GM19025 (cell line): ENCODE measurements around the gene TRMT6.

Source experiments
- ATAC-seq: cut with Tn5 transposase; IDR thresholded peaks from one replicate; pipeline ENCODE4 v1.9.1; 2021; ENCODE audit warnings: mild to moderate bottlenecking, low read depth, moderate library complexity; ENCODE audit not compliant: unreplicated experiment

The TRMT6 gene

DNA sequence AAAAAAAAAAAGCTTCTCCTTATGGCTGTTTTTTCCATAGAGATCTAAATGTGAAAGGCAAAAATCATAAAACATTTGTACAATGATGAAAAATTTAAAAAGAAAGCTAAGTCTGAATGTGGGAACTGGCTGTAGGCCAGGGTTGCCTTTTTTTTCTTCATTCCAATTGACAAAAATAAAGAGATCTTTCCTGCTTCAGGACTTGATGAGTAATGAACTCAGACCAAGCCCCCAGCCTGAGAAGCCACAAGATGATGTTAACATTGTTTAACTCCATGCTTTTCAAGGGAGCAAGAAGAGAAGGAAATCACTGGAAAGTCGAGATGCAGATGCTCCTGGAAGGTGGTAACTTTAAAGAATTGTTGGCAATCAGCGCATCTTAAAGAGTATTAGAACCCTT is 41.4 kb downstream of the TRMT6 start:
- ATAC-seq: no peak

DNA sequence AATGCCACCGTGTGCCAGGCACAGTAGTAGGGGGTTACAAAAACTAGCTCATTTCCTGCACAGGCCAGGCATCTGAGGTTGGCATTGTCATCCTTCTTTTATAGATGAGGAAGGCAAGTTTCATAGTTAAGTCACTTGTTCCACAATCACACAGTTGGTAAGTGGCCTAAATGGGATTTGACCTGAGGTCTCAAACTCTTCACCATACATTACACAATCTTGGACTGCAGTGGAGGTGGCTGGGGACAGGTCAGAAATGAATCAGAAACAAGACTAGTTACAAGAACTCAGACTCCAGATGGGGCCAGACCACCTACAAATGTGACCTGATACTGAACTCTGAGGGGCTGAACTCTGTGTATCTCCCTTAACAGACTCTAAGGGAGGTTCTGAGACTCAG is 49.4 kb downstream of the TRMT6 start:
- ATAC-seq: no peak

DNA sequence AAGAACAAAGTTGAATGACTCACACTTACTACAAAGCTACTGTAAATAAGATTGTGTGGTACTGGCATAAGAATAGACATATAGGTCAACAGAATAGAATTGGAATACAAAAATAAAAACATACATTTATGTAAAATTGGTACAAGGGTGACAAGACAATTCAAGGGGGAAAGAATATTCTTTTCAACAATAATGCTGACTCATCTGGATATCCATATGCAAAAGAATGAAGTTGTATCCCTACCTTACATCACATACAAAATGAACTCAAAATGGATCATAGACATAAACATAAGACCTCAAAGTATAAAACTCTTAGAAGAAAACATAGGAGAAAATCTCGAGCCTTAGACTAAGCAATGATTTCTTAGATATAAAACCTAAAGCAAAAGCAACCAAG is 50.9 kb downstream of the TRMT6 start:
- ATAC-seq: no peak

DNA sequence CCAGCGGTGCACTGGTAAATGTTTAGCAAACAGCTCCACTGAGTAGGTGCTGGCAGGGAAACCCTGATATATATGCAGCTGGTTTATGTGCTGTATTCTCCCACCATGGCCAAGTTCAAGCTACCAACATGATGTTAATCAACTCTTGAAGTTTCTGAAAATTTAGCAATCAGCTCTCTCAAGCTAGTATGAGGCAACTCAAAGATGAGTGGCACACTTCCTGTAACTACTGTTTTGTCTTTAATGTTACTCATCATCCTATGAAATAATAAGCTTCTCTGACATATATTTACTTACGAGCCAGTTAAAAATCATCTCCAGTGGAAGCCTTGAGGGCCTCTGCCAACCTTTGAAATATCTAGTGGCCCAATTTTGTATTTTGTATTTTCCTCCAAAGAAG is 54.7 kb downstream of the TRMT6 start:
- no peak for ATAC-seq

DNA sequence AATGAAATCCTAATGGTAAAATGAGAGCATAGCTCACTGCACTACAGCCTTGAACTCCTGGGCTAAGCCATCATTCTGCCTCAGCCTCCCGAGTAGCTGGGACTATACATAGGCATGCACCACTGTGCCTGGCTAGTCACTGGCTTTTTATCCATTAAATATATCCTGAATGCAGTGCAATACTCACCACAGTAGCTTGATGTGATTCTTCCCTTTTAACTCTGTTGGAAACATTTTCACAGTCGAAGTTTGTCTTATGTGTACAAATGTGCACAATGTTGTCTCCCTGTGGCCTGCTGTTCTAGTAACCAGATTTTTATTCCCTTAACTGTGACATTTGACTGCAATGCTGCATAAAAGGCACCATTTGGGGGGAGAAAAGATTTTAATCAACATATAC is 56.7 kb downstream of the TRMT6 start:
- ATAC-seq: no peak

DNA sequence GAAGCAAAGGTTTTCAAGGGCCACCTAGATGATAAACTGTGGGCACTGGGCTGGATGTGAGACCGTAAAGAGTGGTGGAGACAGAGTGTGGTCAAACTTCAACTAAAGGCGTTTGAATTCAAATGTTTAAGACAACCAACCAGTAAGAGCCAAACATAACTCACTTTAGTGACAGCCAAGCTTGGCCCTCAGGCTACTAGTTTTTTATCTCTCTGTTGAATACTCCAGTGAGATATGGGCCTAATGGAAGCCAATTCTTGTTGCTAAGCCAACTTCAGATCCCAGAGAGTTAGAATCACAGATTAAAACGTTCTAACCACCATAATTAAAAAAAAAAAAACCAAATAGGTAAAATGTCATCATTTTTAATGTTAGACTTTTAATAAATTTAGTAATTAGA is 57.3 kb downstream of the TRMT6 start:
- no peak for ATAC-seq

DNA sequence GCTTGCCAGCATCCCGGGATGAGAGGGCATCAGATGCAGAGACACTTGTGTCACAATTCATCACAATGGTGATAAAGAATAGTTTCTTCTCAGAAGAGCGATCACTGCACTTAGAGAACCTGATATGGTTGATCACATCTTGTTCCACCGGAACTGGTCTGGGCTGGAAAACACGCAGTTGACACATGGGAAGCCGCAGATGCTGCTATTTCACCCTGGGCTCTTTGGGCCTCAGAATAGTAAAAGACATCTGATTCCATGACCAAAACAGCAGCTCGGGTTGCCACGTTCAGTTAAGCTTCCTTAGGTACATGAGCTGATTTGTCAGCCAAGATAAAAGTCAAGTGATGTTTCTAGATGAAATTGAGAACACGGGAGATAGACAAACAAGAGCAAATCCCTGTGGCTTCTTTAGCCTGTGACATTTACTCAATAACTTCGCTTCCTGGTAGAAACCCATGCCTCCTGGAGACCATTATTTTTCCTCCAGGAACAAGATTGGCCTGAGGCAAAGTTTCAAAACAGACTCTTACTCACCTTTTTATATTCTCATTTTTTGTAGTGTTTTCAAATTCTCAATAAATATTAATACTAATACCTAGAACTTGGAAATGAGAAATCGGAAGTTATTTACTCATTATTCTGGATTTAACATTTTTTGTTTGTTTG is 59.4 kb downstream of the TRMT6 start:
- no peak for ATAC-seq

DNA sequence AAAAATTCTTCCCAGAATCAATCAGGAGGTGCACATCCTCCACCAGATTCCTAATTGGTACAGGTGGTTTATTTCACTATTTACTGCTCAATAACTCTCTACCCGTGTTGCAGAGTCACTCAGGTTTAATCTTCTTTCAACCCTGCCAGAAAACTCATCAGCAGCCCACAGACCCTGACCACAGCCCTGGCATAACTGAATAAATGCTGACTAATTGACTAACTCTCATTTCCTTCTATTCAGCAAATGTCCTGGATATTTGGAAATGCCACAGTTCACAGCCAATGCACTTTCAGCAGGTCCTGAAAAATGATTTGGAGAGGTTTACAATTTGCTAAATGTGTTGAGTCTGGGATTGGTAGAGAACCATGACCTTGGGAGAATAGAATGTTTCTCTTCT is 62.3 kb downstream of the TRMT6 start:
- ATAC-seq: no peak

DNA sequence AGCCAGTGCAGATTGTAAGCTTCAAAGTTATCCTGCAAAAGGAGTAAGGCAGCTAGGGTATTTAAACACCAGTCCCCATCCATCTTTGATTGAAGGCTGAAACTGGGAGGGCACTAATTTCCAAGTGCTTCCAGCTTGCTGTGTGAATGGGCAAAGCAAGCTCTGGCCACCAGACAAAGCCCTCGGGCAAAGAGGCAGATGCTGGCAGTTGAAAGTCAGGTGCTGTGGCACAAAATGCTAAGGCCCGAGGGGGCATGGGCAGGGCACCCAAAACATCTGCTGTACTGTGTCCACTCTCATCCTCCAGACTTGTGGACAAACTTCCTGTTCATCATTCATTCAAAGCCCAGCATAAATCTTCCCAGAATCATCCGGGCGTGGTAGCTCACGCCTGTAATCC is 62.9 kb downstream of the TRMT6 start:
- no peak for ATAC-seq
